ENCODE data around the gene RPA1.

The RPA1 gene

DNA sequence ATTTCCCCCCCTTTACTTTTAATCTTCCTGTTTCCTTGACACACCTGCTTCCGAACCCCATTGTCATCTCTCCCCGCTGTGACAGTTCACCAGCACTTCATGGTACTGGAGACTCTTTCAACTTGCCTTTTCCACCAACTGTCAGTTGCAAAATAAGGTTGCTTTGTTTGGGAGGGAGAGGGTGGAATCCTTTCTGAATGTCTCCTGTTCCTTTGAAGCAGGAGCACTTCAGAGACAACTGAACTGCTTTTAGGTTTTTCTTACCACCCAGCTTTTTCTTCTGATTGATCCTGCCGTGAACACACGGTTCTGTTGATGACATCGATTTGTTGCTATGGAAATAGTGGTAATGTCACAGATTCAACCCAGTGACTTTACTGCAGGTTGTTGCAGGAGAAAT lies 42.0 kb downstream of the RPA1 start:
- no peak overlapping the region for H3K27ac ChIP-seq (ENCODE audit: extremely low read depth, low read depth, low read length)
- H3K4me1 ChIP-seq (ENCODE audit: control insufficient read depth, insufficient read depth, low read length) = no peaks in the 10 kb centered on the region
- ChIA-PET CTCF (interaction anchor here (0.8 to 1.4 kb wide), 2 partner anchors 10 to 154 kb away, joined by 5 read pairs; no protein-coding TSS in a partner anchor), POLR2A (no interaction called here)
- no peak for TF ChIP-seq ZNF660 (tag by site-specific recombination; IDR thresholded peaks at IDR 0.05)
- no peak for TF ChIP-seq OVOL3 (tag by site-specific recombination; IDR thresholded peaks at IDR 0.05)
- no peak for TF ChIP-seq KLF8 (tag by site-specific recombination; IDR thresholded peaks at IDR 0.05)
- TF ChIP-seq, protein P1, sequence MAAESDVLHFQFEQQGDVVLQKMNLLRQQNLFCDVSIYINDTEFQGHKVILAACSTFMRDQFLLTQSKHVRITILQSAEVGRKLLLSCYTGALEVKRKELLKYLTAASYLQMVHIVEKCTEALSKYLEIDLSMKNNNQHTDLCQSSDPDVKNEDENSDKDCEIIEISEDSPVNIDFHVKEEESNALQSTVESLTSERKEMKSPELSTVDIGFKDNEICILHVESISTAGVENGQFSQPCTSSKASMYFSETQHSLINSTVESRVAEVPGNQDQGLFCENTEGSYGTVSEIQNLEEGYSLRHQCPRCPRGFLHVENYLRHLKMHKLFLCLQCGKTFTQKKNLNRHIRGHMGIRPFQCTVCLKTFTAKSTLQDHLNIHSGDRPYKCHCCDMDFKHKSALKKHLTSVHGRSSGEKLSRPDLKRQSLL (tag by site-specific recombination; IDR thresholded peaks at IDR 0.05) = no peak
- TF ChIP-seq WT1 (tag by site-specific recombination; IDR thresholded peaks at IDR 0.05) = no peak
- no peak for TF ChIP-seq ZNF501 (tag by site-specific recombination; IDR thresholded peaks at IDR 0.05)
- no peak for TF ChIP-seq PBX3 (CRISPR knock-in tag; IDR thresholded peaks at IDR 0.05)
- TF ChIP-seq, protein P2, sequence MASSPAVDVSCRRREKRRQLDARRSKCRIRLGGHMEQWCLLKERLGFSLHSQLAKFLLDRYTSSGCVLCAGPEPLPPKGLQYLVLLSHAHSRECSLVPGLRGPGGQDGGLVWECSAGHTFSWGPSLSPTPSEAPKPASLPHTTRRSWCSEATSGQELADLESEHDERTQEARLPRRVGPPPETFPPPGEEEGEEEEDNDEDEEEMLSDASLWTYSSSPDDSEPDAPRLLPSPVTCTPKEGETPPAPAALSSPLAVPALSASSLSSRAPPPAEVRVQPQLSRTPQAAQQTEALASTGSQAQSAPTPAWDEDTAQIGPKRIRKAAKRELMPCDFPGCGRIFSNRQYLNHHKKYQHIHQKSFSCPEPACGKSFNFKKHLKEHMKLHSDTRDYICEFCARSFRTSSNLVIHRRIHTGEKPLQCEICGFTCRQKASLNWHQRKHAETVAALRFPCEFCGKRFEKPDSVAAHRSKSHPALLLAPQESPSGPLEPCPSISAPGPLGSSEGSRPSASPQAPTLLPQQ (tag by site-specific recombination; IDR thresholded peaks at IDR 0.05) = no peak
- no peak for TF ChIP-seq ZNF211 (tag by site-specific recombination; IDR thresholded peaks at IDR 0.05; ENCODE audit: low read depth)
- TF ChIP-seq ZNF223 (tag by site-specific recombination; IDR thresholded peaks at IDR 0.05) = no peak
- TF ChIP-seq YY2 (tag by site-specific recombination; IDR thresholded peaks at IDR 0.05) = no peak
- TF ChIP-seq ZNF174 (tag by site-specific recombination; IDR thresholded peaks at IDR 0.05) = no peak
- no peak for TF ChIP-seq OSR2 (tag by site-specific recombination; IDR thresholded peaks at IDR 0.05)
- H3K4me3 ChIP-seq (ENCODE audit: low read depth, low read length) = no peak overlapping the region
- no peaks in the 10 kb centered on the region for H3K9me3 ChIP-seq (ENCODE audit: control insufficient read depth, insufficient read depth, low read depth, low read length)
- peaks cover 49 to 66% of the 10 kb centered on the region in 2 experiments for H3K36me3 ChIP-seq (ENCODE audit: control insufficient read depth in 2 of 2, insufficient read depth in 1 of 2, low read length in 2 of 2)

GRCh38 chr17:1872254-1872653 lies 42.4 kb downstream of the RPA1 start:
- TF ChIP-seq ZNF701 (tag by site-specific recombination; IDR thresholded peaks at IDR 0.05) = no peak
- no peak for TF ChIP-seq ZNF518A (tag by site-specific recombination; conservative IDR thresholded peaks at IDR 0.05; ENCODE audit: low read depth)
- TF ChIP-seq ZNF174 (tag by site-specific recombination; IDR thresholded peaks at IDR 0.05) = no peak
- no peak for TF ChIP-seq ZNF623 (tag by site-specific recombination; IDR thresholded peaks at IDR 0.05)
- no peak for TF ChIP-seq ZNF707 (tag by site-specific recombination; IDR thresholded peaks at IDR 0.05)
- no peak for TF ChIP-seq ZNF549 (tag by site-specific recombination; IDR thresholded peaks at IDR 0.05)
- TF ChIP-seq, protein P3, sequence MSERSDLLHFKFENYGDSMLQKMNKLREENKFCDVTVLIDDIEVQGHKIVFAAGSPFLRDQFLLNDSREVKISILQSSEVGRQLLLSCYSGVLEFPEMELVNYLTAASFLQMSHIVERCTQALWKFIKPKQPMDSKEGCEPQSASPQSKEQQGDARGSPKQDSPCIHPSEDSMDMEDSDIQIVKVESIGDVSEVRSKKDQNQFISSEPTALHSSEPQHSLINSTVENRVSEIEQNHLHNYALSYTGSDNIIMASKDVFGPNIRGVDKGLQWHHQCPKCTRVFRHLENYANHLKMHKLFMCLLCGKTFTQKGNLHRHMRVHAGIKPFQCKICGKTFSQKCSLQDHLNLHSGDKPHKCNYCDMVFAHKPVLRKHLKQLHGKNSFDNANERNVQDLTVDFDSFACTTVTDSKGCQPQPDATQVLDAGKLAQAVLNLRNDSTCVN (tag by site-specific recombination; optimal IDR thresholded peaks at IDR 0.05) = no peak
- no peak for TF ChIP-seq ZNF302 (tag by site-specific recombination; IDR thresholded peaks at IDR 0.05; ENCODE audit: low read depth)
- H3K4me1 ChIP-seq (ENCODE audit: control insufficient read depth, insufficient read depth, low read length) = no peaks in the 10 kb centered on the region
- H3K4me3 ChIP-seq (ENCODE audit: low read depth, low read length) = no peak overlapping the region
- H3K27ac ChIP-seq (ENCODE audit: extremely low read depth, low read depth, low read length) = no peak overlapping the region
- ChIA-PET CTCF (interaction anchor here (0.8 kb wide), 1 partner anchor 154 kb away, joined by 5 read pairs; no protein-coding TSS in a partner anchor), POLR2A (no interaction called here)
- H3K36me3 ChIP-seq (ENCODE audit: control insufficient read depth in 2 of 2, insufficient read depth in 1 of 2, low read length in 2 of 2) = peaks cover 52 to 68% of the 10 kb centered on the region in 2 experiments
- H3K9me3 ChIP-seq (ENCODE audit: control insufficient read depth, insufficient read depth, low read depth, low read length) = no peaks in the 10 kb centered on the region

Measured in HEK293 (cell line).